ENCODE data around the gene NFYA.
A peak's percentile ranks its signal among the peaks of the same experiment; 100 is the strongest.
"Not testable (repeated sequence)": the region's sequence is repeated elsewhere in the genome, so short reads cannot be mapped to it uniquely, and the experiment has no call there.

The NFYA gene

DNA sequence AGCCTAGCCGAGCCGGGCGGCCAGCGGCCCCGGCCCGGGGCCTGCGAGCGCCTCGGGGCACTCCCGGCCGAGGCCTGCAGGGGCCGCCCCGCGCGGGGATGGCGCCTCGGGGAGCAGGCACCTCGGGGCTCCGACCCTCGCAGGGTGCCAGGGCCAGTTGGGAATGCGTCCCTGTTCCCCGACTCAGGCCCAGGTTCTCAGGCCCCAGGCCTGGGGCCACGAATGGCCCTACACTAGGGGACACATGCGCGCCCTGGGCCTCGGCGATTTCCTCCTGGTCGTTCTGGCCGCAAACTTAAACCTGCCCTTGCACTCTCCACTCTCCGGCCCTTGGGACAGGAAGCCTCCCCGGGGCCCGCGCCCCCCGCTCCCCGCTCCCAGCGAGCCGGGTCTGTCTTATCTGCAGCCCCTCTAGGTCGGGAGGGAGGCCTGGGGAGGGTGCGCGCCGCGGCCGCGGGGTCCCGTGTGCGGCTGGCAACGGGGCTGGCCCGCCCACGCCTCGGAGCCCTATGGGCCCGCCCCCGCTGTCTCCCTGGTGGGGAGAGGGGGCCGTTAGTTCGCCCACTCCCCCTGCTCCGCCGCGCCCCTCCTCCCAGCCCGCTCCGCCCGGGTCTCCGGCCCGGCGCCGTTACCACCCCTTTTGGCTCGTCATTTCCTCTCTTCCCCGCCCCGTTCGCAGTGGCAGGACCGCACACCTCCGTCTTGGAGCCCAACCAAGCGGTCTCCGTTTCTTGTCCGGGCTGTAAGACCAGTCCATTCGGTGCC lies 611 bp downstream of the NFYA start:
- peak; percentile 88 for DNase-seq (ENCODE audit: low read depth)

DNA sequence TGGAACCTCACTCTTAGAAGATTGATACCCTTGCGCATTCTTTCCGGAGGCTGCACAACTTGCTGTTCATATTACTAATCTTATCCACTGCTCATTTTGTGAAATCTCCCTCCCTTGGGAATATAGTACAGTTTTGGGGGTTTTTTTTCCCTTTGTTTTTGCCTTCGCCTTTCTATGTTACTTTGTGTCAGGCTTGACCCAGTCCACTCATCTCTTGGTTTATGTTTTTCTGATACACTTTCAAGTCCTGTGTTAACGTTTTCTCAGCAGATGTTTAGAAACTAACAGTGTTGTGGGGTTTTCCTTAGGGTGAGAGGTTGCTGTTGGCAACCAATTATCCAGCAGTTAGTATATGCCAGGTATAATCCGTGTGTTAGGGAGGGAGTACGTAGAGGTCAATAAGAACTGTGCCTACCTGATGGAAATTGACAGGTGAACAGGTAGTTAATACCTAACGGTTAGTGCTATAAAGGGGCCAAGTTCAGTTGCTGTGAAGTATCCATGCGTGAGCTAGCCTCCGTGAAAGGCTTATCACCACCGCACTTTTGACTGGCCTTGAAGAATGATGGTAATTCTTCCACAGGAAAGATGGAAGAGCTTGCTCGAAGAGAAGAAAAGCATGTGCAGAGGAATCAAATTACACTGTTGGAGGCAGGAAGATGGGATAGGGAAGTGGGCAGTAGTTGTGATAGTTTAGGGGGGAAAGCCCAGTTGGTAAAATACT lies 1.4 kb downstream of the NFYA start:
- DNase-seq (ENCODE audit: low read depth), result peak; percentile 46

DNA sequence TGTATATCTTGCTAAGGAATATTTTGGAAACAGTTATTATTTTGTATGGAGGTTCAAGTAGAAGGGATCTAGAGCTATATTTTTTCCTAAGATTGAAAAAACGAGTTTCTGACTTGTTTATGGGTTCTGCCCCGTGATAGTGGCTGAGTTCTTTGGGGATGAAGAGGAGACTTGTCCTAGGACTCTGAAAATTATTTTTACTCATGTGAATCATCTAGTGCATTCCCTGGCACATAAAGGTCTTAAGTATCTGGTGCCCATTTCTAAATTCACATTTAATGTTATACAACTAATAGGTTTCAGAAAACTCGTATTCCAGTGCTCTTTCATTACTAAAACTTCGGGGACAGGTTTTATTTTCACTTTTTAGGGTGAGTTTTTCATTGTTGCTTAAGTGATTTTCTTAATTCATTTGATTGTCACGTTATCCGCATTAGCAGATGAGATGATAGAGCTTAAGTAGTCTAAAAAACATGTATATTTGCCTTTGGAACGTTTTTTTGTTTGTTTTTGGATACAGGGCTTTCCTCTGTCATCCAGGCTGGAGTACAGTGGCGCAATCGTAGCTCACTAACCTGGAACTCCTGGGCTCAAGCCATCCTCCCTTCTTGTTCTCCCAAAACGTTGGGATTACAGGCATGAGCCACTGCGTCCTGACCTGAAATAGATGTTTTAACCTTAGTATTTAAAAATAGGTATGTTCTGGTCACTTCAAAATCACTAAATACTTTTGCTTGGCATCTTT lies 2.1 kb downstream of the NFYA start:
- peak; percentile 12 for DNase-seq (ENCODE audit: low read depth)

DNA sequence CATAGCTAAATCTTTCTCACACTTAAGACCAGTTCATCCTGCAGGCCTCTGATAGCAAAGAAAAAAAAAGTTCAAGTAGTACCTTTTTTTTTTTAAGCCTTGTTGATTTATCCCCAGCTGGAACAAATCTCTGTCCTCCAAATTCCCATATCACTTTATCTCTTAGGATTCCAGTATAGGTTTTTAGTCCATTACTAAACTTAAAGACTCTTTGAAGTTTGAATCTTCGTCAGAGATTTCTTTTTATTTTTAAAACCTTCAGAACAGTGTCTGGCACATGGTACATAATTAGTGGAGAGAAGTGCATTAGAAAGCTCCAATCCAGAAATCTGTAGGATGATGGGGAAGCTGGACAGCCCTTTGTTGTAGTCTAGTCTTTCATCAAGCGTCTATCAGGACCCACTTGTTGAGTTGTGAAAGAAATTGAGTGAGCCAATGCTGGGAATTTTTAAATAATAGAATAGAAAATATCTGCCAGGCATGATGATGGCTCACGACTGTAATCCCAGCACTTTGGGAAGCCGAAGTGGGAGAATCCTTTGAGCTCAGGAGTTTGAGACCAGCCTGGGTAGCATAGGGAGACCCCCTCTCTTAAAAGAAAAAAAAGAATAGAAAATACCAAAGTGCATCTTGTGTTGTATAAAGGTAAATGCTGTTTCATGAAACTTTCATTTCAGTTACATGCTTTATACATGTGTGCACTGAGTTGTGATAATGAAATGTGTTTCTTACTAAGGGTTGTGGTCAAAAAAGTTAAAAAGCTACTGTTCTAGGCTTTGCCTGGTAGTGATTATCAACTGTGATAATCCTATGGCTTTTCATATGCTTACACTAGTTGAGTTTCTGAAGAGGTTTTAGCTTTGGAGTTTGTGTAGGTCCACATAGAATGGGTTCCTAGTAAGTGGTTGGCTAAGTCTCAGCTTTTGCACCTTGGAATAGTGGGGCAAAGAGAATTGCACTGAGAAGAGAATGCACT lies 3.2 kb downstream of the NFYA start:
- no peak for DNase-seq (ENCODE audit: low read depth)

DNA sequence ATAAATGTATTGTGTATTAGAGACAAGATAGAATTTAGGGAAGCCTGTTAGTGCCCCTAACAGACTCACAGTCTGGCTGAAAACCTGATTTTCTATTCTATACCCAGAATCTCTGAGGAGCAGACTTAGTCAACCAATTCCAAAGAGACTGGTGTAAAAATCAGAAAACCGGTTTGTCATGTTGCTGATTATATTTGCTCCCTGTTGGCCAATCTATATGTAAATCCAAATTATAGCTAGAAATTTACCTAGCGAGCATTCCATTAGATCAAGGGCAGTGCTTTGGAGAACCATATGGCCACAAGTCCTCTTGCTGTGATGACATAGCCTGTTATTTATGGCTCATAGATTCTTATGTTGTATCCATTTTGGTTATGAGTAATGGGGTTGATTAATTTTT lies 4.8 kb downstream of the NFYA start:
- DNase-seq (ENCODE audit: low read depth), result no peak

DNA sequence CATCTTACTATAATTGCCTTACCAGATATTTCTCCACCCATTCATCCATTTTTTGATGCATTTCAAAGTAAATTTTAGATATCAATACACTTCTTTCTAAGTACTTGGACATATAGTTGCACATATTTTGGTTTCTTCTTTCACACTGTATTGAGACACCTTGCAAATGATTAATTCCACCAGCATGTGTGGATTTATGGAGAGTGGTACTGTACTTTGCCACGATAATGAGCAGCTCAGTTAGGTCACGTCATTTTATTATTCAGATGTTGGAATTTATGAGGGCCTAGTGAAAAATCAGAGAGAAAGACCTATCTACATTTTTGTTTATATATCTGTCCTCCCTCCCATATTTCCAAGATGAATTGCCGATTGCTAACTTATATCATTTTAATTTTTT lies 5.3 kb downstream of the NFYA start:
- no peak for DNase-seq (ENCODE audit: low read depth)

DNA sequence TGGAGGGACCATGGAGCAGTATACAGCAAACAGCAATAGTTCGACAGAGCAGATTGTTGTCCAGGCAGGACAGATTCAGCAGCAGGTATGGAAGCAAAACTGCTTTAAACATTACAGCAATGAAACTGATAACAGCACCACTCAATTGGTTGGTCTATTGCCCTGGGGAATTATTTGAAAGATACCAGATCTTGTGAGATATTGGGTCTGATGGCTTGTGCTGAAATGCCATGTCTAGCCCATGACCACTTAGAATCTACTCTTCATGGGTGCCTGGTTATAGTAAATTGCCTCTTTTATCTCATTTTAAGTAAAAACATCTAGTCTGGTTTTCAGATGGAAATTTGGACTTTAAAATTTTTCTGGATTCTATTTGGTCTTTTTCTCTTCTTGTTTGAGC lies 6.3 kb downstream of the NFYA start:
- no peak for DNase-seq (ENCODE audit: low read depth)

DNA sequence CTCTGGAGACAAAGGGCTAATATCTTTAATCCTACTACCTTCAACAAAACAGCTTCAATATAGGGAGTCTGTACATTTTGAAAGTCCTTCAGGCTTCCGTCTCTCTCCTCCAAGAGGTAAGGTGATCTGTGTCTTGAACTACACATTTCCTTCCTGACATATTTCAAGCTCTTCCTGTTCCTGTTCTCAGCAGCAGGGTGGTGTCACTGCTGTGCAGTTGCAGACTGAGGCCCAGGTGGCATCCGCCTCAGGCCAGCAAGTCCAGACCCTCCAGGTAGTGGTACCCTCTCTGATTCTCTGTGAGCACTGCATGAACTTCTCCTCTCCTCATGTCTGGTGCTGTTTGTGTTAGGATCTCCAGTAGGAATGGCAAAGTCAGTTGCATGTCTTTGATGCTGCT lies 7.8 kb downstream of the NFYA start:
- no peak for DNase-seq (ENCODE audit: low read depth)

DNA sequence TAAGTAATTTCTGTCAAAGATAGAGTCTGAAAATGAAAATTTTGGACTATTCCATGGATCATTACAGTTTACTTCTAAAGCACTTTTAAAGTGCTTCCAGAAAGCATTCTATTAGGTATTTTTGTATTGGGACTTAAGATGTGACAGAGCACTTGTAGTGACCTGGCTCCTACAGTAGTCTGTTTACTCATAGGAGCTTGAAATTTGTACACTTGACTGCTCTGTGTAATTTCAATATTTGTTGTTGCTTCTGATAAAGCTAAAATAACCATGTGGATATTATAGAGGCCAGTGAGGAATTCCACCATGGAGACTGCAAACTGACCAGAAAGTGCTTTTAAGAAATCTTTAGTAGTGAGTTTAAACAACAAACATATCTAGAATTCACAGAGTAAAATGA lies 10.3 kb downstream of the NFYA start:
- no peak for DNase-seq (ENCODE audit: low read depth)

DNA sequence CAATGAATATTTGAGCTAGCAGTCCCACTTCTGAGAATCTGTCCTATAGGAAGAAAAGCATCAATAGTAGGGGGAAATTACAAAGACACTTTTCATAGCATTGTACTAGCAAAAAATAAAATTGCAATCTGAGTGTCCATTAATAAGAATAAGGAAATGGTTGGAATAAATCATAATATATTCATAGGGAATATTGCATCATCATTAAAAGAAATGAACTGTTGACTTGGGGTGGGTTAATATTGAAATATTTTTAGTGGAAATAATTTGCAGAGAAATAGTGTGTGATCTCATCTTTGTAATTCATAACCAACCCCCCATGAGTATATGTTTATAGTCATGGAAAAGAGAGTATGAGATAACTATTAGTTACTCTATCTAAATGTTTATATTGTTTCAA lies 12.4 kb downstream of the NFYA start:
- no peak for DNase-seq (ENCODE audit: low read depth)

DNA sequence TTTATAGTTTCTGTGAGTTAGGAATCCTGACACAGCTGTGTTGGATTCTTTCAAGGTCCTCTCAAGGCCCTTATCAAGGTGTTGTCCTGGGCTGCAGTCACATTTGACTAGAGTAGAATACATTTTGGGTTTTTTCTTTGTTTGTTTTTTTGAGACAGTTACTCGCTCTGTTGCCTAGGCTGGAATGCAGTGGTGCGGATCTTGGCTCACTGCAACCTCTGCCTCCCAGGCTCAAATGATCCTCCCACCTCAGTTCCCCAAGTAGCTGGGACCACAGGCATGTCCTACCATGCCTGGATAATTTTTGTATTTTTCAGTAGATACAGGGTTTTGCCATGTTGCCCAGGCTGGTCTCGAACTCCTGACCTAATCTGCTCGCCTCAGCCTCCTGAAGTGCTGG lies 15.7 kb downstream of the NFYA start:
- no peak for DNase-seq (ENCODE audit: low read depth)

DNA sequence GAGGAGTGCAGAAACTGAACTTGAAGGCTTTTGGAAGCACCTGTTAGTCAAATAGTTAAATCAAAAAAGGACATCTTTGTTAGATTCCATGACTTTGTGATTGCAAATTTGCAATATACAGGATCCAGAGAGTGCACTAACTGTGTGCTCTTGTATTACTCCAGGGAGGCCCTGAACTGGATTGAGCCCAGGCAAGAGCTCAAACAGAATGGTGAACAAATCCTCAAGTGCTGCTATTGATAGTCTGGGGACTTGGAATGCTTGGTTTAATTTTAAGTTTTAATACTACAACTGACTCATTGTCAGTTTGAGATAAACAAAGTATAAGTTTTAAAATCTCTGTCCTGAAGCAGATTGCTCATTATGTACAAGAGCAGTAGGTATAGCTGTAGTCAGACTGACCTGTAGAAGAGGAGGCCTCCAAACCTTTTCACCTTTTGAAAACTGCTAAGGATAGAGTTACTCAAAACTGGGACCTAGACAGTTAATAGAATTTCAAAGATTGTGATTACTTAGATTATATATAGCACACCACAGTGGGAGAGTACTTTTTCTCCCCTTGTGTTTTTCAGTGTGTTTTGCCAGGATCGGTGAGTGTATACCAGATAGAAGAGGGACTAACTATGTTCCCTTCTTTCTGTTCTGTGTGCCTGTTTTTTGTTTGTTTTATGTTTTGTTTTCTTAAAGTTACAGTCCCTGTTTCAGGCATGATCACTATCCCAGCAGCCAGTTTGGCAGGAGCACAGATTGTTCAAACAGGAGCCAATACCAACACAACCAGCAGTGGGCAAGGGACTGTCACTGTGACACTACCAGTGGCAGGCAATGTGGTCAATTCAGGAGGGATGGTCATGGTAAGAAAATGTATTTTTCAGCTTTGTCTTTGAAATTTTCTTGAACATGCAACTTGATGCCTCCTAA lies 18.3 kb downstream of the NFYA start:
- DNase-seq (ENCODE audit: low read depth), result no peak

DNA sequence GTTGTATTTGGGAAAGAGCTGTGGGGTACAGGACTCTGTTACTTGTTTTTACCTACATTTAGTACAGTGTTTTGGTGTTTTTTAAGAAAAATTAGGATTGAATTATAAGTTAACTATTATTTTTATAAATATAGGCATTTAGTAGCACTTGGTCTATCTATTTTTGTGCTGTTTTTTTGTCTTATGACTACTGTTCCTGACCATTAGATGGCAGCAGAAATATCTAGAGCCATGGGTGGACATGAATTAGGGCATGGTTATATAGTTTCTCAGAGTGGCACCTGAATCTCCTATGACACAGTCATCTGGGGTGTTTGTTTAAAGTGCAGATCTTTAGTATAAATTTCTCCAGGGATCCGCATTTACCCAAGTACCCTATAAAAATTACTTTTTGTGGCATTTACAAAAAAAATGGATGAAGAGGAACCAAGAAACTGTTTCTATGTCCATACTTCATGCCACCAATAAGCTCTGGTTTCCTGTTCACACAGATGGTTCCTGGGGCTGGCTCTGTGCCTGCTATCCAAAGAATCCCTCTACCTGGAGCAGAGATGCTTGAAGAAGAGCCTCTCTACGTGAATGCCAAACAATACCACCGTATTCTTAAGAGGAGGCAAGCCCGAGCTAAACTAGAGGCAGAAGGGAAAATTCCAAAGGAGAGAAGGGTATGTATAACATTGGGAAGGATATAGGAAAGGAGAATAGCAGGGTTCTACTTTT lies 19.8 kb downstream of the NFYA start:
- DNase-seq (ENCODE audit: low read depth), result peak; percentile 48

DNA sequence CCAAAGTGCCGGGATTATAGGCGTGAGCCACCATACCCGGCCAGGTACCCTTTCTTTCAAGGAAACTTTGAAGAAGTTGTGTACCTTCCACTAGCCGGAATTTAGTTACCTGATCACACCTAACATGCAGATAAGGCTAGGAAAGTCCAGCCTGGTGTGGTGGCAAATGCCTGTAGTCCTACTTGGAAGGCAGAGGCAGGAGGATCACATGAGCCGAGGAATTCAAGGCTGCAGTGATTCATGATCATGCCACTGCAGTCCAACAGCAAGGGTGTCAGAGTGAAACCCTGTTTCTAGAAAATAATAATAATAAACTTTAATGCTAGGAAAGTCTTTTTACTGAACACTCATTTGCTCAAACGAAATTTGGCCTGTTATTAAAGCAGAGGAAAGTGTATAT lies 21.0 kb downstream of the NFYA start:
- no peak for DNase-seq (ENCODE audit: low read depth)

DNA sequence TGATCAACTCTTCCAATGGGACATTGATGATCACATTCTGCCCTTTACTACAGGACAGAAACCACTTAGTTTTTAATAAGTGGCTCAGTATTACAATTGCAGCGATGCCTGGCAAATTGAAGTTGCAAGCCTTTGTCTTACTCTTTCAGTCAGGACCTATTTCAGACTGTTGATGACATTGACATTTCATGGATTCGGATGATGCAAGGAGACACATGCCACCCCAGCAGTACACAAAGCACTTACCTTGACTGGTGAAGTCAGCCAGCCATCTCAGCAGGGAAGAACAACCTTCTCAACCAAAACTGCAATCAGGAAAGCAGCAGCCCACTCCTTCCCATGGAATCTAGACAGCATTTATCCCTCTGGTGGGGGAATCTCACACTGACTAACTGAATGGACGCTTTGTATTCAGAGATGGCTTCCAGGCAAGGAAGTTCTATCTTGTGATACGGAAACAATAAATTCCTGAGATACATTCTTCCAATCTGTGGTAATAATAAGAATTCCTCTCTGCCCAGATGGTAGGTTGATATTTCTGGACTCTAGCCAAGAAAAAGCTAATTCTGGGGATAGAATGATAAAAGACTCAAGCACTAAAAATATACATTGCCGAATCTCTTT lies 24.8 kb downstream of the NFYA start:
- DNase-seq (ENCODE audit: low read depth), result peak; percentile 55

DNA sequence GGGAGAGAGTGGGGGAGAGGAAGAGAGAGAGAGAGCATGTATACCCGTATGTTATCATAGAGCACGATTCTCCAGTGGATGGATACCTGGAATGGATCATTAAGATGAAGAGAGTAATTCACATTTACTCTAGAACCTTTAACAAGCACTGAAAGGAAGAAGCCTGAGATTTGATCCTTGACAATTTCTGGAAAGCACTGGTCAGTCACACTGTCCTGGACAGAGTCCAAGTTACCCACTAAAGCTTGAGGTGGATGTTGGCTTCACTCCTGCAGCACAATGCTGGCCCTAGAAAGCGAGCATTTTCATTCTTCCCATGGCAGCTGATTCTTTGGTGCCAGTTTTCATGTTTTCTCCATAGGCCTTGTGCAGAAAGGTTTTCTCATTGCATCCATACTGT lies 25.6 kb downstream of the NFYA start:
- no peak for DNase-seq (ENCODE audit: low read depth)

DNA sequence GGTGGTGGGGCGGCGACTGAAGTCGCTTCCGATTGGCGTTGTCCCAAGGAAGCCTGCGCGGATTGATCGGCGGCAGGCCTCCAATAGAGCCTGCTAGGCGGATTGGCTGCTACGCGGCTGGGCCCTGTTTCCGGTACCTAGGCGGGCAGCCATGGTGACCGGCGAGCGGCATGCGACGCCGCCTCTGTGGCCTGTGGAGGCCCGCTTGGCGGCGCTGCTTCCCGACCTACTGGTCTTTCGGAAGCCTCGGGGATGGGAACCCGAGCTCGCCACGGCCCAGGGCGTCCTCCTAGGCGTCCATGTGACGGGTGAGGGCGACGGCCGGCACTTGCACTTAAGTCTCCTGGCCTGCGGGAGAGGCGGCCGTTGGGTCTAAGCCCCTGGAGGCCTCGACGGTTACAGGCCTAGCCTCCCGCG lies 28.1 kb downstream of the NFYA start:
- DNase-seq (ENCODE audit: low read depth), result no peak

DNA sequence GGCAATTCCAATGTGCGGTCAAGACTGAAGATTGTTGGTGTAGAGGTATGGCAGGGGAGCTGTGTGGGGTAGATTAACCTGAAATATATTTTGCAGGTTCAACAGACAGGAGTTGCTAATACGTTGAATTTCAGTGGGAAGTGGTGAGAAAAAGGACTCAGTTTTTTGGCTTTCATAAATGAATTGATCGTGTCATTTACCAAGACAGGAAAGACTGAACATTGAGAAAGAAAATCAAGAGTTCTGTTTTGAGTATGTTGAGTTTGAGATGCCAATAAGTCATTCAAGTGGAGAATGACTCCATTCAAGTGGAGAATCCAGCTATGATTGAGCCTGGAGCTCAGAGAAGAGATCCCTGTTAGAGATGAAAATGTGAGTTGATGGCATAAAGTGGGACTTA lies 31.1 kb downstream of the NFYA start:
- no peak for DNase-seq (ENCODE audit: low read depth)

DNA sequence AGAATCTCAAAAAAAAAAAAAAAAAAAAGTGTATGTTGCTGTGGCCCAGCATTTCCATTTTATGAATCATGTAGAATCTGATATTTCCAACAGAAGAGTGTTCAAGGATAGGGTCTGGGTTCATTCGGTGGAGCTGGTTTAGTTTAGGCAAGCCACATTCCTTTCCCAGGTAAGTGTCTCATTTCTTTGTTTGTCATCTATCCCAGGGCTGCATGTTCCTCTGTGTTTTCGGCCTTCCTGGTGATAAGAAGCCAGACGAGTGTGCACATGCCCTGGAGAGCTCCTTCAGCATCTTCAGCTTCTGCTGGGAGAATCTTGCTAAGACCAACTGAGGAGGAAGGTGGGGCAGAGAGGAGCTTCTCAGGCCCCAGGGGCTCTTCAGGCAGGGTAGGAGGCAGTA lies 38.2 kb downstream of the NFYA start:
- no peak for DNase-seq (ENCODE audit: low read depth)

DNA sequence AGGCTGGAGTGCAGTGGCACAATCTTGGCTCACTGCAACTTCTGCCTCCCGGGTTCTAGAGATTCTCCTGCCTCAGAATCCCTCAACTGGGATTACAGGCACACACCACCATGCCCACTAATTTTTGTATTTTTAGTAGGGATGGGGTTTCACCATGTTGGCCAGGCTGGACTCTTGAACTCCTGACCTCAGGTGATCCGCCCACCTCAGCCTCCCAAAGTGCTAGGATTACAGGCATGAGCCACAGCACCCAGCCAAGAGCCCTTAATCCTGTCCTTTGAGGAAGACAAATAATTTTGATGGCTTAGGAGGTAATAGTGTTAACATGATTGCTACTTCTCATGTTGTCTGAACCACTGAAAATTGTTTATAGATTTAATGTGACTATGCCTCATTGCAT lies 42.3 kb downstream of the NFYA start:
- DNase-seq (ENCODE audit: low read depth), result not testable (repeated sequence)
